Right renal pelvis (tissue), 4 donors: ENCODE measurements around the gene CAPN10. TPM values are rescaled to one million over a fixed set of nuclear protein-coding genes. Genes with fewer than 3 reads are reported as not detected.

Source experiments
- polyA plus RNA-seq, 4 donors: library from polyadenylated mRNA; unstranded; fragments of 120-200 nt; gene quantifications; one replicate each; pipeline ENCODE4 v1.2.1, GENCODE V29; 2013; ENCODE audit not compliant: insufficient read length in 4 of 4

The CAPN10 gene
- polyA plus RNA-seq, 4 donors = 21.3 to 33.1 (median 21.7) TPM

Other genes with a start within 250 kb of the CAPN10 start
- gene GPC1, start 151.1 kb upstream of the CAPN10 start, polyA plus RNA-seq = 10 to 100 TPM; 27.8 to 46.3 (median 33.4) TPM
- 10 to 100 TPM in 3 of 4 donors, 1 to 10 TPM in 1; 9.6 to 14.5 (median 10.9) TPM for gene ANKMY1, start 28.7 kb upstream of the CAPN10 start, polyA plus RNA-seq
- 1 to 10 TPM; 6.3 to 9.6 (median 8.1) TPM for gene DUSP28, start 26.4 kb upstream of the CAPN10 start, polyA plus RNA-seq
- gene RNPEPL1, start 18.2 kb upstream of the CAPN10 start, polyA plus RNA-seq = 10 to 100 TPM; 26.2 to 38.7 (median 28.3) TPM
- 1 to 10 TPM; 1.5 to 1.9 (median 1.6) TPM for gene GPR35, start 38.7 kb downstream of the CAPN10 start, polyA plus RNA-seq
- 1 to 10 TPM in 2 of 4 donors, under 1 TPM in 2; 0.18 to 1.5 (median 0.70) TPM for gene AQP12B, start 96.2 kb downstream of the CAPN10 start, polyA plus RNA-seq
- 1 to 10 TPM in 2 of 4 donors, under 1 TPM in 1, not detected in 1; 0.97 to 1.6 (median 1.0) TPM for gene AQP12A, start 105.1 kb downstream of the CAPN10 start, polyA plus RNA-seq
- gene KIF1A, start 233.5 kb downstream of the CAPN10 start, polyA plus RNA-seq = 10 to 100 TPM in 3 of 4 donors, 1 to 10 TPM in 1; 9.8 to 13.9 (median 11.5) TPM